ENCODE results near the gene CACNA1D. TPM values are rescaled to one million over a fixed set of nuclear protein-coding genes. Genes with fewer than 3 reads are reported as not detected.
"Not testable (repeated sequence)": the region's sequence is repeated elsewhere in the genome, so short reads cannot be mapped to it uniquely, and the experiment has no call there.

CACNA1D gene
- total RNA-seq, 4 donors from 2014 or later, result 74.6 to 194 (median 105) TPM

- Histone ChIP-seq H3K27me3 (no peaks in the 10 kb centered on the region), H3K4me3 (no peak overlapping the region), H3K36me3 (peaks cover 0 to 11% (median 0%) of the 10 kb centered on the region in 3 donors), H3K4me1 (no peaks in the 10 kb centered on the region), H3K27ac (no peak overlapping the region), H3K9me3 (peaks cover 0 to 10% (median 0%) of the 10 kb centered on the region in 4 donors)
- DNase-seq, result no peak
- TF ChIP-seq, protein P1, sequence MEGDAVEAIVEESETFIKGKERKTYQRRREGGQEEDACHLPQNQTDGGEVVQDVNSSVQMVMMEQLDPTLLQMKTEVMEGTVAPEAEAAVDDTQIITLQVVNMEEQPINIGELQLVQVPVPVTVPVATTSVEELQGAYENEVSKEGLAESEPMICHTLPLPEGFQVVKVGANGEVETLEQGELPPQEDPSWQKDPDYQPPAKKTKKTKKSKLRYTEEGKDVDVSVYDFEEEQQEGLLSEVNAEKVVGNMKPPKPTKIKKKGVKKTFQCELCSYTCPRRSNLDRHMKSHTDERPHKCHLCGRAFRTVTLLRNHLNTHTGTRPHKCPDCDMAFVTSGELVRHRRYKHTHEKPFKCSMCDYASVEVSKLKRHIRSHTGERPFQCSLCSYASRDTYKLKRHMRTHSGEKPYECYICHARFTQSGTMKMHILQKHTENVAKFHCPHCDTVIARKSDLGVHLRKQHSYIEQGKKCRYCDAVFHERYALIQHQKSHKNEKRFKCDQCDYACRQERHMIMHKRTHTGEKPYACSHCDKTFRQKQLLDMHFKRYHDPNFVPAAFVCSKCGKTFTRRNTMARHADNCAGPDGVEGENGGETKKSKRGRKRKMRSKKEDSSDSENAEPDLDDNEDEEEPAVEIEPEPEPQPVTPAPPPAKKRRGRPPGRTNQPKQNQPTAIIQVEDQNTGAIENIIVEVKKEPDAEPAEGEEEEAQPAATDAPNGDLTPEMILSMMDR (IDR thresholded peaks at IDR 0.05), result no peak
- no peak for TF ChIP-seq POLR2A (IDR thresholded peaks at IDR 0.05)
Observed at GRCh38 chr3:53658613-53659193, 164.3 kb downstream of the CACNA1D start.

GRCh38 chr3:53659996-53660395 lies 165.6 kb downstream of the CACNA1D start:
- TF ChIP-seq, protein P1 (IDR thresholded peaks at IDR 0.05), result no peak
- no peak for TF ChIP-seq POLR2A (IDR thresholded peaks at IDR 0.05)
- no peak for DNase-seq
- peaks cover 0 to 10% (median 0%) of the 10 kb centered on the region in 4 donors for H3K9me3 ChIP-seq
- peaks cover 0 to 11% (median 0%) of the 10 kb centered on the region in 3 donors for H3K36me3 ChIP-seq
- H3K27me3 ChIP-seq, result no peaks in the 10 kb centered on the region
- H3K4me3 ChIP-seq, result no peak overlapping the region
- H3K4me1 ChIP-seq, result no peaks in the 10 kb centered on the region
- H3K27ac ChIP-seq, result no peak overlapping the region

- H3K27ac ChIP-seq, result no peak overlapping the region
- no peaks in the 10 kb centered on the region for H3K4me1 ChIP-seq
- TF ChIP-seq POLR2A (IDR thresholded peaks at IDR 0.05), result no peak
- TF ChIP-seq, protein P1 (IDR thresholded peaks at IDR 0.05), result no peak
- H3K36me3 ChIP-seq, result peaks cover 0 to 11% (median 0%) of the 10 kb centered on the region in 3 donors
- no peak overlapping the region for H3K4me3 ChIP-seq
- H3K9me3 ChIP-seq, result peaks cover 0 to 10% (median 0%) of the 10 kb centered on the region in 4 donors
- no peak for DNase-seq
- no peaks in the 10 kb centered on the region for H3K27me3 ChIP-seq
Observed at GRCh38 chr3:53661480-53661879, 167.1 kb downstream of the CACNA1D start.

GRCh38 chr3:53664812-53665211 lies 170.4 kb downstream of the CACNA1D start:
- peaks cover 0 to 10% (median 0%) of the 10 kb centered on the region in 4 donors for H3K9me3 ChIP-seq
- H3K4me3 ChIP-seq, H3K4me1 ChIP-seq, H3K27ac ChIP-seq, DNase-seq, H3K27me3 ChIP-seq: not testable (repeated sequence)
- H3K36me3 ChIP-seq, result peaks cover 0 to 11% (median 0%) of the 10 kb centered on the region in 3 donors

DNA sequence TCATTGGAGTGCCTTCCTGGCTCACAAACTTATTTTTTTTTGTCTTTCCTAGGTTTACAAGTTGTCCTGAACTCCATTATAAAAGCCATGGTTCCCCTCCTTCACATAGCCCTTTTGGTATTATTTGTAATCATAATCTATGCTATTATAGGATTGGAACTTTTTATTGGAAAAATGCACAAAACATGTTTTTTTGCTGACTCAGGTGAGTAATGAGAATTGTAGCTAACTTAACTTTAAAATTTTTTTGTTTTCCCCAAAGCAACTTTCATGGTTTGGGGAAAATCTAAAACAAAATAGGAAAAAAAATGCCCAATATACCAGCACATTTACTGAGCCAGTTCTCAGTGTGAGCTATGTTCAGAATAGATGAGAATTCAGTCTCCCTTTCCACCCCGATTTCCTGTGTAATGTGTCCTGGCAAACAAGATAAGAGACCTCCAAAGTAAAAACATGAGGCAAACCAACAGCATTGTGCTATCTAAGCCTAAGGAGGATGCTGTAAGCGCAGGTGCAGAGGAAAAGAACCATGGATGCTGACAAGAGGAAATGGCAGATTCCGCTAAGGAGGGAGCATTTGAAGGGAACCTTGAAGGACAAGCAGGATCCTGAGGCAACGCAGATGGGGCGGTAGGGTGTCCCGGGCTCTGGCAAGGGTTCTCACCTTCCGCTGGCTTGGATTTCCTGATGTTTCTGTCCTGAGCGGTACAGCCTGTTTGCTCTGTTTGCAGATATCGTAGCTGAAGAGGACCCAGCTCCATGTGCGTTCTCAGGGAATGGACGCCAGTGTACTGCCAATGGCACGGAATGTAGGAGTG lies 171.4 kb downstream of the CACNA1D start:
- Histone ChIP-seq H3K4me3 (no peak overlapping the region), H3K27me3 (no peaks in the 10 kb centered on the region), H3K4me1 (no peaks in the 10 kb centered on the region), H3K36me3 (peaks cover 0 to 2% (median 0%) of the 10 kb centered on the region in 3 donors), H3K27ac (no peak overlapping the region), H3K9me3 (peaks cover 0 to 5% (median 0%) of the 10 kb centered on the region in 4 donors)
- no peak for TF ChIP-seq POLR2A (IDR thresholded peaks at IDR 0.05)
- TF ChIP-seq, protein P1 (IDR thresholded peaks at IDR 0.05), result no peak
- no peak for DNase-seq

- no peak overlapping the region for H3K4me3 ChIP-seq
- no peaks in the 10 kb centered on the region for H3K4me1 ChIP-seq
- TF ChIP-seq, protein P1 (IDR thresholded peaks at IDR 0.05), result peak in 1 of 6 experiments; percentile 11
- no peak for TF ChIP-seq POLR2A (IDR thresholded peaks at IDR 0.05)
- DNase-seq, result no peak
- no peaks in the 10 kb centered on the region for H3K9me3 ChIP-seq
- no peak overlapping the region for H3K27ac ChIP-seq
- no peaks in the 10 kb centered on the region for H3K36me3 ChIP-seq
- H3K27me3 ChIP-seq, result no peaks in the 10 kb centered on the region
Observed at GRCh38 chr3:53668872-53669271, 174.5 kb downstream of the CACNA1D start.
